ENCODE measurements around the gene SZT2. TPM values are rescaled to one million over a fixed set of nuclear protein-coding genes. Genes with fewer than 3 reads are reported as not detected.

SZT2 gene
- polyA plus RNA-seq, 1 donor = 26.3 TPM

DNA sequence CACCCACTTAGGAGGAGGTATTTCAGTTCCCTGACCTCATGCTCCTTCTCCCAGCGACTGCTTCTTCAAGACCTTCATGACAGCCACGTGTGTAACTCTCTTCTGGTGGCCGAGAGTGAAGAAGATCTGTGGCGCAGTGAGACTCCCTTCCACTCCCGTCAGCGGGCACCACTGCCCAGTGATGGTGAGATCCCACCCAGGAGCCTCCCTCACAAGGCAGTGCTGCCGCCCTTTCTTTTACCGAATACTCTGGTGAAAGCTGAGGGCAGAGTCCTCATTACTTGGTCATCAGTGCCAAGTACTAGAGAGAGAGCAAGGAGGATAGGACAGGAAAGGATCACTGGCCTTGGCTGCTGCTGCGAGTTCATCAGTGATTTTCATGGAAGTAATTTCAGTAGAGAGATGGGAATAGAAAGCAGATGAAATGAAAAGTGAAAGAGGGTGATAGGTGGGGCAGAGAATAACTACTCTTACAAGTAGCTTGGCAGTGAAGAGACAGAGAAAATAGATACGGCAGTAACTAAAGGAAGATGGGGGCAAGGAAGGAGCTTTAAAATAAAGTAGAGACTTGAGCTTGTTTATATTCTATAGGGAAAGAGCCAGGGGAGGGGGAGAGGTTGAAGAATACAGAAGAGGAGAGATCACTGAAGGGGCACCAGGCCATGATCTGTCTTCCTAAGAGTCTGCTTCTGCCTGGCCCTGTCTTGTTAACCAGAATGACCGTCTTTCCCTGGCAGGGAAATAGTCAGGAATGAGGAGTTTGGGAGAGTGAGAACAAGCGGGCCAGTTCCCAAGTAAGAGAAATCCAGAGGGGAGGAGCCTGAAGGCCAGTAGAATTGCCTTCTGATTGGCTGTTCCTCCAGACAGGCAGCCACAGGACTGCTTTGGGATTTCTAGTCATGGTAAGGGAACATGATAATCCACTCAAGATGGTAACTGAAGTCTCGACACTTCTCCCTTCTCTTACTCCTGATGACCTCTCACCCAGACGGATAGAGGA lies 45.7 kb downstream of the SZT2 start:
- no peak for DNase-seq
- no peaks in the 10 kb centered on the region for H3K27me3 ChIP-seq (ENCODE audit: control insufficient read depth, insufficient read depth, low read length)
- no peaks in the 10 kb centered on the region for H3K9me3 ChIP-seq (ENCODE audit: control insufficient read depth, low read depth, low read length)
- H3K4me1 ChIP-seq (ENCODE audit: control insufficient read depth, insufficient read depth, low read length) = no peaks in the 10 kb centered on the region
- no peak overlapping the region for H3K27ac ChIP-seq (ENCODE audit: low read length)
- H3K4me3 ChIP-seq (ENCODE audit: low read length) = no peak overlapping the region
- H3K36me3 ChIP-seq (ENCODE audit: control insufficient read depth, insufficient read depth, low read length) = peaks cover 90% of the 10 kb centered on the region
- 80% methylated on average over 3 of the region's 14 CpGs for WGBS (ENCODE audit: insufficient coverage, low lambda C conversion rate)

DNA sequence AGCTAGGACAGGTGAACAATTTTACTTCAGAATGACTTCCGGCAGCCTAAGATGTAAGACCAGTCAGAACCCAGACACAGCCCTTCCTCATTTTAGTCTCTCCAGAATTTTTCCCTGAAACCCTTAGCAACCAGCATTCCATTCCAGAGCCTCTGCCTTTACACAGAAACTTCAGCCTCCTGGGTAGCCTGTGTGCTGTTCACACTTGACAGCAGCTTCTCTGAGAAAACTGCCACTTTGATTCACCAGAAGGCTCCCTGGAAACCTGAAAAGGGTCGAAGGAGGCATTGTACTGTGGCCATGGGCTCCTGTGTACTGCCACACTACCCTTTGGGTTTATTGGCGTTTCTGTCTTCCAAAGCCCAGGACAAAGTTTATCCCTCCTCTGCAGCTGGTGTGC lies 46.7 kb downstream of the SZT2 start:
- Histone ChIP-seq H3K9me3 (ENCODE audit: control insufficient read depth, low read depth, low read length) (no peaks in the 10 kb centered on the region), H3K27me3 (ENCODE audit: control insufficient read depth, insufficient read depth, low read length) (no peaks in the 10 kb centered on the region), H3K36me3 (ENCODE audit: control insufficient read depth, insufficient read depth, low read length) (peaks cover 90% of the 10 kb centered on the region), H3K27ac (ENCODE audit: low read length) (no peak overlapping the region), H3K4me3 (ENCODE audit: low read length) (no peak overlapping the region), H3K4me1 (ENCODE audit: control insufficient read depth, insufficient read depth, low read length) (no peaks in the 10 kb centered on the region)
- no peak for DNase-seq
- no CpG with 5 or more reads among the region's 3 CpGs for WGBS (ENCODE audit: insufficient coverage, low lambda C conversion rate)

GRCh38 chr1:43437031-43437973 lies 47.6 kb downstream of the SZT2 start:
- 90% methylated on average over 2 of the region's 20 CpGs for WGBS (ENCODE audit: insufficient coverage, low lambda C conversion rate)
- Histone ChIP-seq H3K4me3 (ENCODE audit: low read length) (no peak overlapping the region), H3K9me3 (ENCODE audit: control insufficient read depth, low read depth, low read length) (no peaks in the 10 kb centered on the region), H3K4me1 (ENCODE audit: control insufficient read depth, insufficient read depth, low read length) (no peaks in the 10 kb centered on the region), H3K27me3 (ENCODE audit: control insufficient read depth, insufficient read depth, low read length) (no peaks in the 10 kb centered on the region), H3K36me3 (ENCODE audit: control insufficient read depth, insufficient read depth, low read length) (peaks cover 90% of the 10 kb centered on the region), H3K27ac (ENCODE audit: low read length) (no peak overlapping the region)
- DNase-seq = no peak

DNA sequence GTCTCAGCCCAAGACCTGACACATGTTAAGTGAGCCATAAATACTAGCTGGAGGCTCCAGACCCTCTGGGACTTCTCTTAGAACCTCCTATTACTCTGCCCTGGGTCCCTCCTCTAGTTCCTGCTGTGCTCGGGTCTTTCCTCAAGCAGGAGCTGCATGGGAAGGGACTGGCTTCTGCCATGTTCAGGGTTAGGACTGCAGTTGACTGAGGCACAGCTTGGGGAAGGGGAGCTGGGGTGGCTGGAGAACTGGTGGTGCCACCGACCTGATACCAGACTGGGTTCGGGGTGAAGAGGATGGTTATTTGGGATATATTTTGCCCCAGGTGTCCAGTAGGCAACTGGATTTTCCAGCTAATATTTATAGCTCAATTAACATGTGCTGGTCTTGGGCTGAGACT lies 48.3 kb downstream of the SZT2 start:
- Histone ChIP-seq H3K4me3 (ENCODE audit: low read length) (no peak overlapping the region), H3K4me1 (ENCODE audit: control insufficient read depth, insufficient read depth, low read length) (no peaks in the 10 kb centered on the region), H3K36me3 (ENCODE audit: control insufficient read depth, insufficient read depth, low read length) (peaks cover 90% of the 10 kb centered on the region), H3K27ac (ENCODE audit: low read length) (no peak overlapping the region), H3K27me3 (ENCODE audit: control insufficient read depth, insufficient read depth, low read length) (no peaks in the 10 kb centered on the region), H3K9me3 (ENCODE audit: control insufficient read depth, low read depth, low read length) (no peaks in the 10 kb centered on the region)
- no peak for DNase-seq
- WGBS (ENCODE audit: insufficient coverage, low lambda C conversion rate) = no CpG with 5 or more reads among the region's 3 CpGs

DNA sequence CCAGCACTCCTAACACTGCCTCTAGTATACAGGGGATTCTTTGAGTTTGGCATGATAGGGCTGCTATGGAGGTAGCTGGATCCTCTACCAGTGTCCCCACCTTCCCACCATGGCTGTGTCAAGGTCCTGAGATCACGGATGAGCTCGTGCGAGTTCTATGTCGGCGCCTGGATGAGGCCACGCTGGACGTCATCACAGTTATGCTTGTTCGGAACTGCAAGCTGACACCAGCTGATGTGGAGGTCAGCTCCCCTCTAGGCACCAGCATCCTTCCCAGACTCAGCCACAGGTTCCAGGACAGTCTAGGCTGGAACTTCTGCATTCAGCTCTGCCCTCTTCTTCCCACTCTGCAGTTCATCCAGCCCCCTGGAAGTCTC lies 48.9 kb downstream of the SZT2 start:
- no CpG with 5 or more reads among the region's 8 CpGs for WGBS (ENCODE audit: insufficient coverage, low lambda C conversion rate)
- DNase-seq = no peak
- no peak overlapping the region for H3K27ac ChIP-seq (ENCODE audit: low read length)
- H3K9me3 ChIP-seq (ENCODE audit: control insufficient read depth, low read depth, low read length) = no peaks in the 10 kb centered on the region
- H3K4me1 ChIP-seq (ENCODE audit: control insufficient read depth, insufficient read depth, low read length) = no peaks in the 10 kb centered on the region
- no peak overlapping the region for H3K4me3 ChIP-seq (ENCODE audit: low read length)
- H3K36me3 ChIP-seq (ENCODE audit: control insufficient read depth, insufficient read depth, low read length) = peaks cover 92% of the 10 kb centered on the region
- H3K27me3 ChIP-seq (ENCODE audit: control insufficient read depth, insufficient read depth, low read length) = no peaks in the 10 kb centered on the region

GRCh38 chr1:43438953-43439581 lies 49.4 kb downstream of the SZT2 start:
- WGBS (ENCODE audit: insufficient coverage, low lambda C conversion rate) = no CpG with 5 or more reads among the region's 10 CpGs
- H3K36me3 ChIP-seq (ENCODE audit: control insufficient read depth, insufficient read depth, low read length) = peaks cover 92% of the 10 kb centered on the region
- DNase-seq = no peak
- no peak overlapping the region for H3K27ac ChIP-seq (ENCODE audit: low read length)
- no peak overlapping the region for H3K4me3 ChIP-seq (ENCODE audit: low read length)
- H3K9me3 ChIP-seq (ENCODE audit: control insufficient read depth, low read depth, low read length) = no peaks in the 10 kb centered on the region
- no peaks in the 10 kb centered on the region for H3K27me3 ChIP-seq (ENCODE audit: control insufficient read depth, insufficient read depth, low read length)
- no peaks in the 10 kb centered on the region for H3K4me1 ChIP-seq (ENCODE audit: control insufficient read depth, insufficient read depth, low read length)

DNA sequence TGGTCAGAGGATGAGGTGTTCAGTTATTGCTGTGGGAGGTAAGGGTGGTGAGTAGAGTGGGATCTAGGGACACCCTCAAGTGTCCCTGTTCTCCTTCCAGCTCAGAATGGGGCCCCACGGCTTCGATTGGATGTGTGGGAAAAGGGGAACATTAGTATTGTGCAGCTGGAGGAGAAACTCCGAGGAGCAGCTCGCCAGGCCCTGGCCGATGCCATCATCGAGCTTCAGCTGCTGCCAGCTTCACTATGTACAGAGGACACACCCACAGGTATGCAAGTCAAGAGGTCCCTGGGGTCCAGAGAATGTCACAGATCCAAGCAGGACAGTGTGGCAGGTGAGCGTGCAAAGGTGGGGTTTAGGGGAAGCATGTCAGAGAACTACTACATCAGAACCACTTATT lies 50.1 kb downstream of the SZT2 start:
- no peaks in the 10 kb centered on the region for H3K27me3 ChIP-seq (ENCODE audit: control insufficient read depth, insufficient read depth, low read length)
- H3K9me3 ChIP-seq (ENCODE audit: control insufficient read depth, low read depth, low read length) = no peaks in the 10 kb centered on the region
- no peak overlapping the region for H3K27ac ChIP-seq (ENCODE audit: low read length)
- DNase-seq = no peak
- WGBS (ENCODE audit: insufficient coverage, low lambda C conversion rate) = no CpG with 5 or more reads among the region's 7 CpGs
- H3K36me3 ChIP-seq (ENCODE audit: control insufficient read depth, insufficient read depth, low read length) = peaks cover 90% of the 10 kb centered on the region
- no peak overlapping the region for H3K4me3 ChIP-seq (ENCODE audit: low read length)
- H3K4me1 ChIP-seq (ENCODE audit: control insufficient read depth, insufficient read depth, low read length) = no peaks in the 10 kb centered on the region

GRCh38 chr1:43440358-43440757 lies 50.7 kb downstream of the SZT2 start:
- H3K27me3 ChIP-seq (ENCODE audit: control insufficient read depth, insufficient read depth, low read length) = no peaks in the 10 kb centered on the region
- no peaks in the 10 kb centered on the region for H3K9me3 ChIP-seq (ENCODE audit: control insufficient read depth, low read depth, low read length)
- DNase-seq = no peak
- H3K27ac ChIP-seq (ENCODE audit: low read length) = no peak overlapping the region
- H3K4me3 ChIP-seq (ENCODE audit: low read length) = no peak overlapping the region
- no CpG with 5 or more reads among the region's 7 CpGs for WGBS (ENCODE audit: insufficient coverage, low lambda C conversion rate)
- peaks cover 86% of the 10 kb centered on the region for H3K36me3 ChIP-seq (ENCODE audit: control insufficient read depth, insufficient read depth, low read length)
- H3K4me1 ChIP-seq (ENCODE audit: control insufficient read depth, insufficient read depth, low read length) = peaks cover 5% of the 10 kb centered on the region

DNA sequence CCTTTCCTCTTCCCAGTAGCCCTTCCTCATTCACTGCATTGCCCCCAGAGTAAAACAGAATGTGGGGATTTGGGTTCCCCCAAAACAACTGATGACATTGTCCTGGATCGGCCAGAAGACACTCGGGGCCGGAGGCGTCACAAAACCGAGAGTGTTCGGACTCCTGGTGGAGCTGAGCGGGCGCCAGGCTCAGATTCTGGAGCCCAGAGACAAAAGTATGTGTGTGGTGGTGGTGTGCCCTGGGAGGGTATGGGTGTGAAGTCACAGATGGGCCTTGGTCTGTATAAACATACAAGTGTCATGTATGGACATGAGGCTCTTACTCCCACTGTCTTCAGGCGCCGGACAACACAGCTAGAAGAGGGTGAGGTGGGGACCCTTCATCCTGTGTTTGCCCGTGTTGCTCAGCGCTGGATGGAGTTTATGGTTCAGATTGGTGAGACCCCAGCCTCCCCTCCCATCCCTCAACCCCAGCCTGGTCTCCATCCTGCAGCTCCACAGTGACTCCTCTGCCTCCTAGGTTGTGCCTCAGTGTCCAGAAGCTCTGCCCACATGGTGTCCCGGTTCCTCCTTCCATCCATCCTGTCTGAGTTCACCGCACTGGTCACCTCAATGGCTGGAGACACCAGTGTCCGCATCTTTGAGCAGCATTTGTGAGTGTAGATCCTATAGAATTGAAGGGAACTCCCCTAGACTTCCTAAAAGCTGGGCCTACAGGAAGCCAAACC lies 51.6 kb downstream of the SZT2 start:
- Histone ChIP-seq H3K9me3 (ENCODE audit: control insufficient read depth, low read depth, low read length) (no peaks in the 10 kb centered on the region), H3K27ac (ENCODE audit: low read length) (no peak overlapping the region), H3K4me3 (ENCODE audit: low read length) (no peak overlapping the region), H3K27me3 (ENCODE audit: control insufficient read depth, insufficient read depth, low read length) (no peaks in the 10 kb centered on the region), H3K4me1 (ENCODE audit: control insufficient read depth, insufficient read depth, low read length) (peaks cover 5% of the 10 kb centered on the region), H3K36me3 (ENCODE audit: control insufficient read depth, insufficient read depth, low read length) (peaks cover 91% of the 10 kb centered on the region)
- DNase-seq = no peak
- 93% methylated on average over 3 of the region's 15 CpGs for WGBS (ENCODE audit: insufficient coverage, low lambda C conversion rate)
